ENCODE measurements around the gene NBAS.

GRCh38 chr2:15435474-15435873, 125.7 kb downstream of the NBAS start:
- TF ChIP-seq, protein P1, sequence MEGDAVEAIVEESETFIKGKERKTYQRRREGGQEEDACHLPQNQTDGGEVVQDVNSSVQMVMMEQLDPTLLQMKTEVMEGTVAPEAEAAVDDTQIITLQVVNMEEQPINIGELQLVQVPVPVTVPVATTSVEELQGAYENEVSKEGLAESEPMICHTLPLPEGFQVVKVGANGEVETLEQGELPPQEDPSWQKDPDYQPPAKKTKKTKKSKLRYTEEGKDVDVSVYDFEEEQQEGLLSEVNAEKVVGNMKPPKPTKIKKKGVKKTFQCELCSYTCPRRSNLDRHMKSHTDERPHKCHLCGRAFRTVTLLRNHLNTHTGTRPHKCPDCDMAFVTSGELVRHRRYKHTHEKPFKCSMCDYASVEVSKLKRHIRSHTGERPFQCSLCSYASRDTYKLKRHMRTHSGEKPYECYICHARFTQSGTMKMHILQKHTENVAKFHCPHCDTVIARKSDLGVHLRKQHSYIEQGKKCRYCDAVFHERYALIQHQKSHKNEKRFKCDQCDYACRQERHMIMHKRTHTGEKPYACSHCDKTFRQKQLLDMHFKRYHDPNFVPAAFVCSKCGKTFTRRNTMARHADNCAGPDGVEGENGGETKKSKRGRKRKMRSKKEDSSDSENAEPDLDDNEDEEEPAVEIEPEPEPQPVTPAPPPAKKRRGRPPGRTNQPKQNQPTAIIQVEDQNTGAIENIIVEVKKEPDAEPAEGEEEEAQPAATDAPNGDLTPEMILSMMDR (IDR thresholded peaks at IDR 0.05; ENCODE audit: low read depth, low read length): no peak
- no peak for TF ChIP-seq POLR2A (IDR thresholded peaks at IDR 0.05; ENCODE audit: extremely low read depth, insufficient read length)
